Stimulated activated naive CD8-positive, alpha-beta T cell treated with anti-CD3 and anti-CD28 coated beads, Interleukin-15, Interleukin-2, amounts not matched to agents 100 ng/mL and 50 ng/mL, for 24 hours (primary cell): ENCODE measurements around the gene MAP3K4.
A peak's percentile ranks its signal among the peaks of the same experiment; 100 is the strongest.

Experiments used
- H3K27ac Mint-ChIP-seq: one replicate; pipeline ENCODE4 v1.8.0; 2021; ENCODE audit warnings: mild to moderate bottlenecking, mixed read lengths
- H3K27me3 Mint-ChIP-seq: one replicate; pipeline ENCODE4 v1.8.0; 2021; ENCODE audit warnings: mixed read lengths
- H3K36me3 Mint-ChIP-seq: one replicate; pipeline ENCODE4 v1.8.0; 2021; ENCODE audit warnings: low read depth, mixed read lengths
- H3K4me1 Mint-ChIP-seq: one replicate; pipeline ENCODE4 v1.8.0; 2021; ENCODE audit warnings: low read depth, mixed read lengths
- H3K4me3 Mint-ChIP-seq: one replicate; pipeline ENCODE4 v1.8.0; 2021; ENCODE audit warnings: mild to moderate bottlenecking, mixed read lengths
- H3K9me3 Mint-ChIP-seq: one replicate; pipeline ENCODE4 v1.8.0; 2021; ENCODE audit warnings: mixed read lengths

MAP3K4 gene, protein sequence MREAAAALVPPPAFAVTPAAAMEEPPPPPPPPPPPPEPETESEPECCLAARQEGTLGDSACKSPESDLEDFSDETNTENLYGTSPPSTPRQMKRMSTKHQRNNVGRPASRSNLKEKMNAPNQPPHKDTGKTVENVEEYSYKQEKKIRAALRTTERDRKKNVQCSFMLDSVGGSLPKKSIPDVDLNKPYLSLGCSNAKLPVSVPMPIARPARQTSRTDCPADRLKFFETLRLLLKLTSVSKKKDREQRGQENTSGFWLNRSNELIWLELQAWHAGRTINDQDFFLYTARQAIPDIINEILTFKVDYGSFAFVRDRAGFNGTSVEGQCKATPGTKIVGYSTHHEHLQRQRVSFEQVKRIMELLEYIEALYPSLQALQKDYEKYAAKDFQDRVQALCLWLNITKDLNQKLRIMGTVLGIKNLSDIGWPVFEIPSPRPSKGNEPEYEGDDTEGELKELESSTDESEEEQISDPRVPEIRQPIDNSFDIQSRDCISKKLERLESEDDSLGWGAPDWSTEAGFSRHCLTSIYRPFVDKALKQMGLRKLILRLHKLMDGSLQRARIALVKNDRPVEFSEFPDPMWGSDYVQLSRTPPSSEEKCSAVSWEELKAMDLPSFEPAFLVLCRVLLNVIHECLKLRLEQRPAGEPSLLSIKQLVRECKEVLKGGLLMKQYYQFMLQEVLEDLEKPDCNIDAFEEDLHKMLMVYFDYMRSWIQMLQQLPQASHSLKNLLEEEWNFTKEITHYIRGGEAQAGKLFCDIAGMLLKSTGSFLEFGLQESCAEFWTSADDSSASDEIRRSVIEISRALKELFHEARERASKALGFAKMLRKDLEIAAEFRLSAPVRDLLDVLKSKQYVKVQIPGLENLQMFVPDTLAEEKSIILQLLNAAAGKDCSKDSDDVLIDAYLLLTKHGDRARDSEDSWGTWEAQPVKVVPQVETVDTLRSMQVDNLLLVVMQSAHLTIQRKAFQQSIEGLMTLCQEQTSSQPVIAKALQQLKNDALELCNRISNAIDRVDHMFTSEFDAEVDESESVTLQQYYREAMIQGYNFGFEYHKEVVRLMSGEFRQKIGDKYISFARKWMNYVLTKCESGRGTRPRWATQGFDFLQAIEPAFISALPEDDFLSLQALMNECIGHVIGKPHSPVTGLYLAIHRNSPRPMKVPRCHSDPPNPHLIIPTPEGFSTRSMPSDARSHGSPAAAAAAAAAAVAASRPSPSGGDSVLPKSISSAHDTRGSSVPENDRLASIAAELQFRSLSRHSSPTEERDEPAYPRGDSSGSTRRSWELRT (N-terminal part only)

DNA sequence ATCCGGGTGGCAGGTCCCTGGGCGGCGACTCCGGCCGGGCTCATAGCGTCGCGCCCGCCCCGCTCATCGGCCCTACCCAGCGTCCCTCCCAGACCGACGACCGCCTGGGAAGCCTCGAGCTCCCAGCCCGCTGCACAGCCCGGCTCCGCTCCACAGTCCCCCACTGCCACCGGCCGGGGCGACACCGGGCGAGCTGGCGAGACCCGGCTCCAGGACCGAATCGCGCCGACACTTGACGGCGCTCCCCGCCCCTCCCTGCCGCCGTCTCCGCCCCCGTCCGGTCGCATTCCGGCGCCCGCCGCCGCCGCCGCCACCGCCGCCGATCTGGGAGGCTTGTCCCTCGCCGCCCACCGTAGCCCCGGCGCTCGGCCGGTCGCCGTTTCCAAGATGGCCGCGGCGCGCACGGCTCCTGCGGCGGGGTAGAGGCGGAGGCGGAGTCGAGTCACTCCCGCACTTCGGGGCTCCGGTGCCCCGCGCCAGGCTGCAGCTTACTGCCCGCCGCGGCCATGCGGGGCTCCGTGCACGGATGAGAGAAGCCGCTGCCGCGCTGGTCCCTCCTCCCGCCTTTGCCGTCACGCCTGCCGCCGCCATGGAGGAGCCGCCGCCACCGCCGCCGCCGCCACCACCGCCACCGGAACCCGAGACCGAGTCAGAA lies at the start of gene MAP3K4:
Gene MAP3K4, plus strand, starts transcription at position 364 of the 655 bp plus-strand sequence. Its CDS starts 163 bp downstream, at position 527.
- Mint-ChIP-seq H3K27ac (peak within 1 kb of the TSS; percentile 96), H3K27me3 (peaks cover 10% of the 10 kb centered on the region), H3K4me3 (peak within 1 kb of the TSS; percentile 100), H3K9me3 (no peaks in the 10 kb centered on the region), H3K36me3 (peaks cover 7% of the 10 kb centered on the region), H3K4me1 (peaks cover 43% of the 10 kb centered on the region)

DNA sequence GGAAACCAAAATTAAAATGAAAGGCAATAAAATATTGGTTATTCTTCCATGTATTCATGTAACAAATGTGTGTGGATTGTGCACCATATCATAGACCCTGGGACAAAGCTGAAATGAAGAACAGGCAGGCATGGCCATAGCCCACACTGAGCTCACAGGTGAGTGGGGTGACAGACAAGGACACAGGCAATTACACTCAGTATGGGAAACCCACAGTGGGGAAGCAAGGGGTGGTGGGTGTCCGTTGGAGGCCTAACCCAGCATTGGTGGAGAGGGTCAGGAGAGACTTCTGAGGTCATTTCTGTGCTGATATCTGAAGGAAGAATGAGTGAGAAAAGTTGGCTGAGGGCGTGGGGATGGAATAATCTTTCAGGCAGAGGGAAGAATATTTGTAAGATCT lies 47.6 kb upstream of the MAP3K4 start:
- H3K4me1 Mint-ChIP-seq = no peaks in the 10 kb centered on the region
- H3K27me3 Mint-ChIP-seq = peaks cover 30% of the 10 kb centered on the region
- H3K27ac Mint-ChIP-seq = no peak overlapping the region
- no peak overlapping the region for H3K4me3 Mint-ChIP-seq
- no peaks in the 10 kb centered on the region for H3K9me3 Mint-ChIP-seq
- no peaks in the 10 kb centered on the region for H3K36me3 Mint-ChIP-seq

DNA sequence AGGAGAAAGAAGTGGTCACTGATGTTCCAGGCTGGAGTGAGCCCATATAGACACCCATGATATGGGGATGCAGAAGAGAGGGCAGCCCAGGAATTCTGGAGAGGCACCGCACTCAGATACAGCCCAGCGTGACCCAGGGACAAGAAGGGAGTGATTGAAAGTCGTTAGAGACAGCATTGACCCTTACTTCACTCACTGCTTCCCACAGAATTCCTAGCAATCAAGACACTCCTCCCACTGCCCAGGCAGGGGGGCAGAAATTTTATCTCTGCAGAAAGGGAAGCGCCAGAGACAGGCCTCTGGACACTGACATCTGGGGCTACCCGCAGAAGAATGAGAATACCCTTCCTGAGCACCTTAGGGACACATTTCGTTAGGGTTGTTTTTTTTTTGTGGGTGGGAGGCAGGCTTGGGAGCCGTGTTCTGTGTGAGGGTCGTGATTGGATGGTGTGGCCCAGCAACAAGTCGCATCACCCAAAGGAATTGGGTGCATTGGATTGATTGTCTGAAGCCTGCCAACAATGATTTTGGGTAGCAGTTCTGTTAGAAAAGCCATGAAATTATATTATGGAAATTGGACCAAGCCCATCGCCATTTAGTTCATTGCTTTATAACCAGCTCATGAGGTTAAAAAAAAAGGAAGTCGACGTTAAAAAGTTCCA lies 45.9 kb upstream of the MAP3K4 start:
- Mint-ChIP-seq H3K9me3 (no peaks in the 10 kb centered on the region), H3K4me3 (no peak overlapping the region), H3K4me1 (no peaks in the 10 kb centered on the region), H3K36me3 (no peaks in the 10 kb centered on the region), H3K27me3 (peaks cover 21% of the 10 kb centered on the region), H3K27ac (no peak overlapping the region)

DNA sequence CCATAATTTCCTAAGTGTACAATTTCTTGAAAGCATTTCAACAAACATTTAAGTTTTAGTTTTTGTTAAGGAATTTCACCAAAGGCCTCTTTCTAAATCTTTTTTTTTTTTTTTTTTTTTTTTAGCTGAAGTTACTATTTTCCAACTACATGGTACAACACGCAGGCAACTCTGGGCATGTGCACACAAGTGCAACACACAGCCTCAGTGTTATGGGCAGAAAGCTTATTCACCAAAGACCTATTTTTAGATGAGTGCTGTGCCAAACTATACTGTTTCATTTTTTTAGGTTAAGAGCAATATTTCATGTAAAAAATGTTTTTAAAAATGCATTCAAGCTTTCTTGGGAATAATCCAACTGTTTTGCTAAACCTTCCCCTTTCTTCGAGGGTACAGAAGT lies 42.0 kb upstream of the MAP3K4 start:
- H3K27ac Mint-ChIP-seq = no peak overlapping the region
- H3K4me3 Mint-ChIP-seq = no peak overlapping the region
- no peaks in the 10 kb centered on the region for H3K9me3 Mint-ChIP-seq
- H3K4me1 Mint-ChIP-seq = no peaks in the 10 kb centered on the region
- no peaks in the 10 kb centered on the region for H3K36me3 Mint-ChIP-seq
- H3K27me3 Mint-ChIP-seq = peaks cover 34% of the 10 kb centered on the region

DNA sequence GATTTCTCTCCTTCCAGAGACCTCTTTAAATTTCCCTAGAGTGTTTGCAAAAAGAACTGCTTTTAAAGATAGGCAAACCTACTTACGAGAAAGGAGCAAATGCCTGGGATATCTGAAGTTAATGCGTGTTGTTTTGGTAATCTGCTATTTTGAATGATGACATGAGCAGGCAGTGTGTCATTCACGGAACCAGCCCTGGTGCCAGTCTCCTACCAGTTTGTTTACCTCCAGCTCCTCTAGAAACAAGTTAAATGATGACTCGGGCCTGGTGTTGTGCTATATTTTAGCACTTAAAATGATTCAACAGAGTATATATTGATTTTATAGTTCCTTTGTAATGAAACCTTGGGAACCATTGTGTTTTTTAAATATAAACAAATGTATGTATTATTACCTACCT lies 41.1 kb upstream of the MAP3K4 start:
- H3K4me1 Mint-ChIP-seq = no peaks in the 10 kb centered on the region
- peaks cover 38% of the 10 kb centered on the region for H3K27me3 Mint-ChIP-seq
- H3K9me3 Mint-ChIP-seq = no peaks in the 10 kb centered on the region
- no peaks in the 10 kb centered on the region for H3K36me3 Mint-ChIP-seq
- no peak overlapping the region for H3K4me3 Mint-ChIP-seq
- H3K27ac Mint-ChIP-seq = no peak overlapping the region

DNA sequence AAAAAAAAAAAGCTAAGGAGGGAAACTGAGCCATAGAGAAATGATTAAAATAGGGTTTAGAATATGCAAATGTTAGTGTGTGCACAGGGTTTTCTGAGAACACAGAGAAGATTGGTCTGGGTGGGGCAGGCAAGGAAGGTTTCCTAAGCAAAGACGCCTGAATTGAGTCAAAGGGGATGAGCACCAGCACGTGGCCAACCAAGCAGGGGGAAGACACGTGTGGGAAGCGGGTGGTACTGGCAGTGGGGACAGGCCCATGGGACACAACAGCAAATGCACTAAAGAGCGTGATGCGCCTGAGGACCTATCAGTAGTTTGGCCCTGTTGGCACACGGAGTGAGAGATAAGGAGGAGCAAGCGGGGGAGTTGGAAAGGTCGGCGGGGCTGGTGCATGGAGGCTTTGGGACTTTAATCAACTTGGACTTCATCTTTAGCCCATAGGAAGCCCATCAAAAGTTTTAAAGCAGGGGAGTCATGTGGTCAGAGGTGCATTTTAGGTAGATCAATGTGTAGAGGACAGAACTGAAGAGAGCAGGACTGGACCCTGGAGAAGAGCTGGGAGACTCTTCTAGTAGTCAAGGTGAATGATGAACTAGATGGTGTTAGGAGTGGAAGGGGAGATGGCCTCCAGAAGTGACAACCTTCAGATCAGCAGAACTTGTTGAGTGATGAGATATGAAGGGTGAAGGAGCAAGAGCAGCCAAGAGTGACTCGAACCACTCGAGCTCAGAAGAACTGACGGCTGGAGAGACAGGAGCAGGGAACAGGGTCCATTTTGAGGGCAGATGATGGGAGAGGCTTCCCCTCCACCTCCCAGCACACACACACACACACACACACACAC lies 40.2 kb upstream of the MAP3K4 start:
- H3K9me3 Mint-ChIP-seq = no peaks in the 10 kb centered on the region

DNA sequence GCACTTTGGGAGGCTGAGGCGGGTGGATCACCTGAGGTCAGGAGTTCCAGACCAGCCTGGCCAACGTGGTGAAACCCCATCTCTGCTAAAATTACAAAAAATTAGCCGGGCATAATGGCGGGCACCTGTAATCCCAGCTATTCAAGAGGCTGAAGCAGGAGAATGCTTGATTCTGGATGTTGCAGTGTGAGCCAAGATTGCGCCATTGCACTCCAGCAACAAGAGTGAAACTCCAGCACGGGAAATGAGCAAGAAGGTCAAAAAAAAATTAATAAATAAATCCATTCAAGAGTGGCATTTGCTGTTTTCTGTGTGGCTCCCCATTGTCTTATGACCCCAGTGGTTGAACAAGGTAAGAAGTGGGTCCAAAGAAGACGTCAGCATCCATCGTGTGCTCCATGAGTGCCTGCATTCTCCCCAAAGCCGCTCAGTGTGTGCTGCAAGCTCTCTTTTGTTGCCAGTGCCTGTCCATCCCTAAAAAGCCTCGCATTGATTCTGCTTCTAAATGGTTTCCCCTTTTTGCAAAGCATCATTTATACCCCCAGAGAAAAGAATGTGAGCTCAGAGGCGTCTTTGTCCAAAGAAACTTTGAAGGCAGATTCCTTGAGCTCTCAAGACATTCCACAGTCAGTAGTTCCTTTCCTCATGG lies 38.8 kb upstream of the MAP3K4 start:
- Mint-ChIP-seq H3K36me3 (no peaks in the 10 kb centered on the region), H3K27me3 (peaks cover 37% of the 10 kb centered on the region), H3K4me3 (no peak overlapping the region), H3K27ac (no peak overlapping the region), H3K9me3 (no peaks in the 10 kb centered on the region), H3K4me1 (no peaks in the 10 kb centered on the region)

More for the DNA sequence above, 40.2 kb upstream of the MAP3K4 start:
- H3K4me3 Mint-ChIP-seq = no peak overlapping the region
- H3K4me1 Mint-ChIP-seq = no peaks in the 10 kb centered on the region
- no peaks in the 10 kb centered on the region for H3K36me3 Mint-ChIP-seq
- no peak overlapping the region for H3K27ac Mint-ChIP-seq
- peaks cover 37% of the 10 kb centered on the region for H3K27me3 Mint-ChIP-seq

DNA sequence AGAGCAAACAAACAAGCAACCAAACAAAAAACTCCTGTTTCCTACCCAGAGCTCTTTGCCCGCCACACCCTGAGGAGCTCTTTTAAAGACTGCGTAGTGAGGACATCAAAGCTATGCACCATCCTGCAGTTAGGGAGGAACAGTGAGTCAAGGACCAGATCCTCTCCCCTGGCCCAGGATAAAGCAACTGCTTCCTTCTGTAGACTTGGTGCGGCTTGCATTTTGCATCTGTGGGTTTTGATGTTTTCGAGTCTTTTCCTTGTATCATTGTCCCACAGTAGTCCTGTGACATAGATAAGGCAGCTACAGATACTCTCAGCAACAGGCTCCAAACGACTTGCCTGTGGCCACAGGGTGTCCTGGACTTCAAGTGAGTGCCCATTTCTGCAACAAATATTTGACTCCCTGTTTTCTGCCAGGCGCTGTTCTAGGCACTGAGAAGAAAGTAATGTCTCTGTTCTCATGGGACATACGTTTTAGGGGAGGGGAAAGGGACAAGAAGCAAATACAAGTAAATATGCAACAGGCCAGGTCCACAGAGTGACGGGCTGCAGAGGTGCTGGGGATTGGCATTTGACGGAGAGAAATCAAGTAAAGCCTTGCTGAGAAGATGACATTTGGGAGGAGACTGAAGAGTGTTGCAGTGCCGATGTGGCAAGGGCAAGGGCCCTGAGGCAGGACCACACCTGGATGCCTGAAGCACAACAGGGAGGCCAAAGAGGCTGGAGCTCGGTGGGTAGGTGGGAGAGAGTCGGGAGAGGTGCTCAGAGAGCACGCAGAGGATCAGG lies 35.9 kb upstream of the MAP3K4 start:
- Mint-ChIP-seq H3K9me3 (no peaks in the 10 kb centered on the region), H3K4me1 (no peaks in the 10 kb centered on the region), H3K27ac (no peak overlapping the region), H3K4me3 (no peak overlapping the region), H3K36me3 (no peaks in the 10 kb centered on the region), H3K27me3 (peaks cover 37% of the 10 kb centered on the region)

DNA sequence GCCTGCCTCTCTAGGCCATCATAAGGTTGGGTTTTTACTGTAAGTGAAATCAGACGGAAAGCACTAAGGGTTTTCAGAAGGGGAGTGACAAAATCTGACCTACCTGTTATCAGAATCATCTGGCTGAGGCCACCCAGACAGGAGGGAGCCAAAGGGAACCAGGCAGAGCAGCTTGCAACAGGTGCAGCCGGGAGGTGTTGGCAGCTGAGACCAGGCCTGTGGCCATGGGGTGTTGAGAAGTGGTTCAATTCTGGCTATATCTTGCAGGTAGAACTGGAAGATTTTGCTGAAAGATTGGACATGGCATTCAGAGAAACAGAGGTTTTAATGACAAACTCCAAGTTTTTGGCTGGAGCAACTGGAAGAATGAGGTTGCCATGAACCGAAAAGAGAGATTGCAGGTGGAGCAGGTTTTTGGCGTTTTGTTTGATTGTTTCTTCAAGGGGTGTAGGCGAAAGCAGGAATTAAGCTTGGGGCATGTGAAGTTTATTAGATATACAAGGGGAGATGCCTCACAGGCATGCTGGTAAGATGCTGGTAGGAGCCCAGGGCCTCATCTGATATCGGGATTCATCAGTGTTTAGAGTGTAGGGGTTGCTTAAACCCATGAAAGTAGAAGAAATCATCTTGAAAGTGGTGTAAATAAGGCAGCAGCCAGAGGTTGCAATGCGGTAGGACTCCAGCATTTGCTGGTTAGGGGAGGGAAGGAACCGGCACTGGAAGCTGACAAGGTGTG lies 35.1 kb upstream of the MAP3K4 start:
- H3K4me1 Mint-ChIP-seq = no peaks in the 10 kb centered on the region
- H3K36me3 Mint-ChIP-seq = no peaks in the 10 kb centered on the region
- no peak overlapping the region for H3K27ac Mint-ChIP-seq
- H3K9me3 Mint-ChIP-seq = no peaks in the 10 kb centered on the region
- peaks cover 30% of the 10 kb centered on the region for H3K27me3 Mint-ChIP-seq
- no peak overlapping the region for H3K4me3 Mint-ChIP-seq

DNA sequence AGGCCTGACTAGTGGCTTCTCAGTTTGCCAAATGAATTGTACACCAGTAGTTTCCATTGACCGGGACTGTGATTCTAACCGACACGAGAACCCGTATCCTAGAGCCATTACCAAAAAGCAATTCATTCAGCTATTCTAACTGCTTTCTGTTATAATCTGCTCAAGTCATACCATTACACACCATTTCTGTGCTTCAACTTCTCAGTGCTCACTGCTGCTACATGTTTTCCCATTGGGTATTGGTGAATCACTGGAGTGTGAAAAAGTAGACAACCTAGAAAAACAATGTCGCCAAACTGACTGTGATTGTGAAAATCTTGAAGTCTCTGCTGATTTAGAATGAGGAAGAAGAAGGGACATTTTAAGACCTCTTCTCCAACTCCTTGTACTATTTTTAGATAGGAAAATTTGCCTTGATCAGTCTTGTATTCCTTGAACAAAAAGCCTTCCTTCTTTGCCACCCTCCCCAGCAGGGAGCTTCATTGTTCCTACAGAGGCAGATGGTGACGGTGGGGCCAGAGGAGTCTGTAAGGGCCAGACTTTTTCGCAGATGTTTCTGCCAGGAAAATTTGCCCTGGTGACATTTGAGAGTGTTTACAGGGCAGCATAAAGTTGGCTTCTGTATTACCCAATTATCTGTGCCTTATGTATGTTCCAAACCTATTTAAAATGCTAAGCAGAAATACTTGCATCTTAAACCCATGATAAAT lies 31.7 kb upstream of the MAP3K4 start:
- Mint-ChIP-seq H3K27ac (no peak overlapping the region), H3K36me3 (no peaks in the 10 kb centered on the region), H3K9me3 (no peaks in the 10 kb centered on the region), H3K27me3 (peaks cover 9% of the 10 kb centered on the region), H3K4me1 (no peaks in the 10 kb centered on the region), H3K4me3 (no peak overlapping the region)

DNA sequence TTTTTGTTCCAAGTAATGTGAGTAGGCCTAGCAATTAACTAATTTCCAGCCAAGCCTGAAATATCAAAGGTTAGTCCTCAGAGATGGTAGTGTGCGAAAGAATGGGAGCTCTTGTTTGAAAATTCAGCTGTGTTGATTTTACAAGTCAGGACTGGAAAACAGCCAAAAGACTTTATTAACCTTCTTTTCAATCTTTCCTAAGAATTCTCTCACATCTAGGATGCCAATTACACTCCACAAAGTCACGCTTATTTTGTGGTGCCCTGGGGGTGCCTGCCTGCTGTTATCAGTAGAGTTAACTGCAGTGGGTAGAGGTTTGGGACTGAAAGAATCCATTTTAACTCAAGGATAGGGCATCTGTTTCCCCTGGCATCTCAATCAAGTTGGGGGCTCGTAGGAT lies 30.7 kb upstream of the MAP3K4 start:
- Mint-ChIP-seq H3K27me3 (peaks cover 3% of the 10 kb centered on the region), H3K4me3 (no peak overlapping the region), H3K27ac (no peak overlapping the region), H3K36me3 (no peaks in the 10 kb centered on the region), H3K4me1 (no peaks in the 10 kb centered on the region), H3K9me3 (no peaks in the 10 kb centered on the region)
